SJCRH30 (cell line): ENCODE data around the gene ZNF474. TPM values are rescaled to one million over a fixed set of nuclear protein-coding genes. Genes with fewer than 3 reads are reported as not detected.

ENCODE experiments used
- DNase-seq, 2 experiments: peaks; one replicate each; pipeline ENCODE4 v3.0.0-alpha.2; 2015 to 2020
- H3K27ac ChIP-seq: fragments of 250-450 bp; sonication (Bioruptor Pico); 2 replicates; pipeline ENCODE4 v1.5.1; 2020; ENCODE audit warnings: mild to moderate bottlenecking, moderate library complexity
- H3K27me3 ChIP-seq: fragments of 250-450 bp; sonication (Bioruptor Pico); 2 replicates; pipeline ENCODE4 v1.5.1; 2020; ENCODE audit warnings: mild to moderate bottlenecking, moderate library complexity
- H3K36me3 ChIP-seq: fragments of 250-450 bp; sonication (Bioruptor Pico); 2 replicates; pipeline ENCODE4 v1.5.1; 2020; ENCODE audit warnings: mild to moderate bottlenecking, moderate library complexity
- H3K4me1 ChIP-seq: fragments of 250-450 bp; sonication (Bioruptor Pico); 2 replicates; pipeline ENCODE4 v1.5.1; 2020; ENCODE audit warnings: mild to moderate bottlenecking, moderate library complexity
- H3K4me3 ChIP-seq: fragments of 250-450 bp; sonication (Bioruptor Pico); 2 replicates; pipeline ENCODE4 v1.5.1; 2020; ENCODE audit warnings: mild to moderate bottlenecking, moderate library complexity
- H3K9me3 ChIP-seq: fragments of 250-450 bp; sonication (Bioruptor Pico); replicated peaks from 2 replicates; pipeline ENCODE4 v1.5.1; 2020; ENCODE audit warnings: mild to moderate bottlenecking, moderate library complexity
- total RNA-seq: library from RNA; depleted of rRNA; stranded (reverse); fragments of >200 nt; shearing (Covaris generic); gene quantifications from 2 replicates; pipeline ENCODE4 v1.2.3, GENCODE V29; 2014

ZNF474 gene
- total RNA-seq, 1 experiment from 2014 or later, result 0.16 TPM

GRCh38 chr5:122107016-122107415 lies 22.3 kb upstream of the ZNF474 start:
- H3K4me3 ChIP-seq, result no peak overlapping the region
- no peak for DNase-seq
- no peaks in the 10 kb centered on the region for H3K9me3 ChIP-seq
- H3K27me3 ChIP-seq, result no peaks in the 10 kb centered on the region
- no peak overlapping the region for H3K27ac ChIP-seq
- no peaks in the 10 kb centered on the region for H3K4me1 ChIP-seq
- no peaks in the 10 kb centered on the region for H3K36me3 ChIP-seq

DNA sequence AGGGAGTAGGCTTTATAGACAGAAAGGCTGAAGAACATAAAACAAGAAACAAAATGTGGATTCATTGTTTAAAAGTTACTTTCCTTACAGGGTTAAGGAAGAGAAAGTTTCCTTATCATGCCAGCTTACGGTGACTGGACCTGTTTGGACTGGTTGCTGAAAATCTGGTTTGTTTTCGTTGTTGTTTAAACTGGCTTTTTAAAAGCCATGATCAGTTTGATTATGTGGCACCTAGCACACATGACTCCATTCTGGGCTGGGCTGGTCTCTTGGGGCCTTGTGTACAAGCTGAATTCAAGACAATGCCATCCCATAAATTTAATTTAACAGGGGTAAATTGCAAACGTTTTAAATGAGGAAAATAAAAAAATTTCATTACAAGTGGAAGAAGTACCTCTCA lies 18.4 kb upstream of the ZNF474 start:
- Histone ChIP-seq H3K4me1 (no peaks in the 10 kb centered on the region), H3K4me3 (no peak overlapping the region), H3K27me3 (no peaks in the 10 kb centered on the region), H3K36me3 (no peaks in the 10 kb centered on the region), H3K9me3 (no peaks in the 10 kb centered on the region), H3K27ac (no peak overlapping the region)
- DNase-seq, result no peak

DNA sequence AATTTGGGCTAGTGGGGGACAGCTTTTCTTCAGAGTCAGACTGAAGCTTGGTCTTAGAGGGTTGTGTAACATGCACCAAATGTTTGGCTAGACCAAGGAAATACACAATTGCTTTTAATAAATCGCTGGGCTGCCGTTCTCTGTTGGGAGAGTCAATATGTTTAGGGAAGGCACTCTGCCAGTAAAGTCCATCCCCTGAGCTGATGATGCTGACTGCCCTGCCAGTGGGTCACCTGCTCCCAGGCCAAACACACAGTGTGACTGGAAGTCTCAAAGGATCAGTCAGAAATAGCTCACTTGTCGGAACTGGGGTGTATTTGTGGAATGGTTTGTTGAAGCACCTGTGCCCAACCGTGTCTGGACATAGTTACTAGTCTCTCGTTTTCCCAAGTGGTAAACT lies 17.9 kb upstream of the ZNF474 start:
- Histone ChIP-seq H3K4me3 (no peak overlapping the region), H3K36me3 (no peaks in the 10 kb centered on the region), H3K9me3 (no peaks in the 10 kb centered on the region), H3K27ac (no peak overlapping the region), H3K4me1 (no peaks in the 10 kb centered on the region), H3K27me3 (no peaks in the 10 kb centered on the region)
- no peak for DNase-seq

DNA sequence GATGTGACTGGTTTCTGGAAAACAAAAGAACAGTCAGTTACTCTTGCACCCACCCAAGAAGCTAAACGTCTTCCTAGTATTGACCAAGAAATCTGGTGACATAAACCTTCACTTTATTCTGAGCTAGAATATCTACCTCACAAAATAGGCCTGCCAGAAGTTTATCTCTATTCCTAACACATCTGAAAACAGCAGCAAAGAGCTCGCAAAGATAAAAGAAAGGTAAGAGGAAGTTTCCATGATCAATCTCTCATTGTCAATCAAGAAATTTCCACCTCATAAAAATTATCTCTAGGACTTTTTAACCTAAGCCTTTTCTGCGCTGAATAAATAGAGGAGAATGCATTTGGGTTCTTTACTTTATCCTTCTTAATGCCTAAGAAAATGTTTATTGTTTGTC lies 17.3 kb upstream of the ZNF474 start:
- H3K9me3 ChIP-seq, result no peaks in the 10 kb centered on the region
- H3K36me3 ChIP-seq, result no peaks in the 10 kb centered on the region
- no peak overlapping the region for H3K27ac ChIP-seq
- no peak overlapping the region for H3K4me3 ChIP-seq
- no peaks in the 10 kb centered on the region for H3K4me1 ChIP-seq
- no peak for DNase-seq
- 0 out of 2 replicates have a peak, but pooled peaks cover 3% of the 10 kb centered on the region for H3K27me3 ChIP-seq

DNA sequence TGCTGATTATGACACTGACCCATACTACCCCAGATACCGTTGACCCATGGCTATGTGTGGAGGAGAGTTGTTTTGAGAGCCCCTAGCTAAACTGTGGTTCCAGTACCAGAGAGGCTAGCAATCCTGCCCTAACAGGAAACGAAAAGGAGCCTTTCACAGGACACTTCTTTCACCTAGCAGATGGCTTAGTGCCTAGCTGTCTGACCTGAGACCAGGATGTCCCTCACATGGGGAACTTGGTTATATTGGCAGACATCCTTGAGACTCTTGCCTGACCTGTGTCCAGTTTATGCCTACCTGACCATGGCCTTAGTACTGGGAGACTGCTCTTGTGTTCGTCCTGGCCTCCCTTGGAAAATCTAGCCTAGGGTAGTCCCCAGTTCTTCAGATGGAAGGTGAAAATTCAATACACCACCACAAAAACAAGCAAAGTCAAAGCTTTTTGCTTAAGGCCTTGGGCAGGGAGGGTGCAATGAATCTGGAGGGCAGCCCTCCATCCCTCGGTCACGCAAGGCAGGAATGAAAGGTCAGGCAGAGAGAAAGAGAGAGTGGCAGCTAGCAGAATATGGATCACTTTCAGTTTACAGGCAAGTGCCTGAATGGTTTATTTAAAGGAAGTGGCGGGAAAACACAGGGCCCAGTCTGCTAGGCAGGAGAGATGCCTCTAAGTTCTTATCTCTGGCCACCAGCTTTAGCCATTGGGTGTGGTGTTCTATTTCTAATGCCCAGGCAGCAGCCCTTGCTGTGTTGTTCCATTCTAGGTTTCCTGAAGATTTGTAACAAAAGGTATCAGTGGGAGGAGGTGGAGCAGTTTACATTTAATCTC lies 16.4 kb upstream of the ZNF474 start:
- Histone ChIP-seq H3K9me3 (no peaks in the 10 kb centered on the region), H3K4me3 (no peak overlapping the region), H3K27ac (no peak overlapping the region), H3K27me3 (0 out of 2 replicates have a peak, but pooled peaks cover 3% of the 10 kb centered on the region), H3K4me1 (no peaks in the 10 kb centered on the region), H3K36me3 (no peaks in the 10 kb centered on the region)
- DNase-seq, result no peak

GRCh38 chr5:122114501-122114900 lies 14.8 kb upstream of the ZNF474 start:
- Histone ChIP-seq H3K36me3 (no peaks in the 10 kb centered on the region), H3K4me3 (no peak overlapping the region), H3K9me3 (no peaks in the 10 kb centered on the region), H3K4me1 (no peaks in the 10 kb centered on the region), H3K27ac (no peak overlapping the region), H3K27me3 (0 out of 2 replicates have a peak, but pooled peaks cover 3% of the 10 kb centered on the region)
- no peak for DNase-seq

DNA sequence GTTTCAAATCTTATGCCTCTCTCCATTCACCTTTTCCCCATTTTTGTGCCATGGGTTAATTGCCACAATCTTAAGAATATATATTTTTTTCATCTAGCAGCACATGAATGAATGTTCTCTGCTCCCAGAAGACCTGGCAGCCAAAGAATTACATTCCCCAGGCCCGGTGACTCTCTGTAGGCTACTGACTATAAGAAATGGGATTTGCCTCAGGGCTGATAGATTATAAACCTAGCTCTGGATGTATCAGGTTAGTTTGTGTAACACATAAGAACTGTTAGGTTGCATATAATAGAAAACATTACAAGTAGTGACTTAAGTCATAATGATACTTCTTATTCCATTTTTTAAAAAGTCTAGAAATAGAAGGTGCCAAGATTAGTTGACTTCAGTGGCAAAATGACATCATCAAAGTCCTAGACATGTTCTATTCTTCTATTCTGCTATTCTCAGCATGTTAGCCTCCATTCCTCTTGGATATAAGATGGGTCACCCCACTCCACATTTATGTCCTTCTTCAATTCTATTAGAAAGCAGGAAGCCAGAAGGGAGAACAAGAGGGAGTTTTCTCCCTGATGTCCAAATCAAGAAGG lies 10.9 kb upstream of the ZNF474 start:
- H3K9me3 ChIP-seq, result no peaks in the 10 kb centered on the region
- DNase-seq, result no peak
- no peak overlapping the region for H3K4me3 ChIP-seq
- no peaks in the 10 kb centered on the region for H3K36me3 ChIP-seq
- H3K27me3 ChIP-seq, result 0 out of 2 replicates have a peak, but pooled peaks cover 3% of the 10 kb centered on the region
- H3K4me1 ChIP-seq, result no peaks in the 10 kb centered on the region
- no peak overlapping the region for H3K27ac ChIP-seq

- Histone ChIP-seq H3K27ac (no peak overlapping the region), H3K4me3 (no peak overlapping the region), H3K9me3 (no peaks in the 10 kb centered on the region), H3K4me1 (peaks cover 5% of the 10 kb centered on the region; the same call in 1 of the 2 replicates), H3K27me3 (0 out of 2 replicates have a peak, but pooled peaks cover 3% of the 10 kb centered on the region), H3K36me3 (no peaks in the 10 kb centered on the region)
- no peak for DNase-seq
Measured at GRCh38 chr5:122119205-122119604, 10.1 kb upstream of the ZNF474 start.

DNA sequence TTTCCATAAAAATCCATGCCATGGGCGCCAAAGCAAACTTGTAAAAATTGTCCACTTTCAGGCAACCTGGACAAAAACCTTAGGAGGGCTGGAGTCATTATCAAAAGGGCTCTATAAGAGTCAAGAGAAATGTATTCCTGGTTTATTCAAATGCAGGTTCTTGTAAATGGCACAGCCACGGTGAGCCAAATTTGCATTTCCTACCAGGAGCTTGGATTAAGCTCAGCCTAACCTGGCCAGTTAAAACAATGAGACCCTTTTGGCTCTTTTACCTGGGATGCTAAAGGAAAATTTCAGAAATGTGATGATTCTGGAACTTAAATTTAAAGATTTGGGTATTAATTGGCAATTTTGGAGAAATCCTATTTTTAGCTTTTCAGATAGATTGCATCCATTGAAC lies 8.9 kb upstream of the ZNF474 start:
- Histone ChIP-seq H3K27ac (no peak overlapping the region), H3K9me3 (no peaks in the 10 kb centered on the region), H3K27me3 (0 out of 2 replicates have a peak, but pooled peaks cover 3% of the 10 kb centered on the region), H3K36me3 (no peaks in the 10 kb centered on the region), H3K4me3 (no peak overlapping the region), H3K4me1 (peaks cover 15% of the 10 kb centered on the region)
- no peak for DNase-seq

GRCh38 chr5:122120957-122121356 lies 8.4 kb upstream of the ZNF474 start:
- Histone ChIP-seq H3K4me3 (no peak overlapping the region), H3K36me3 (no peaks in the 10 kb centered on the region), H3K9me3 (no peaks in the 10 kb centered on the region), H3K27me3 (0 out of 2 replicates have a peak, but pooled peaks cover 3% of the 10 kb centered on the region), H3K4me1 (peaks cover 20% of the 10 kb centered on the region), H3K27ac (no peak overlapping the region)
- no peak for DNase-seq

- H3K27me3 ChIP-seq, result 0 out of 2 replicates have a peak, but pooled peaks cover 3% of the 10 kb centered on the region
- DNase-seq, result no peak
- no peak overlapping the region for H3K27ac ChIP-seq
- no peak overlapping the region for H3K4me3 ChIP-seq
- no peaks in the 10 kb centered on the region for H3K36me3 ChIP-seq
- H3K4me1 ChIP-seq, result peaks cover 24% of the 10 kb centered on the region
- no peaks in the 10 kb centered on the region for H3K9me3 ChIP-seq
Measured at GRCh38 chr5:122121479-122122465, 7.6 kb upstream of the ZNF474 start.

GRCh38 chr5:122124766-122125165 lies 4.6 kb upstream of the ZNF474 start:
- Histone ChIP-seq H3K36me3 (no peaks in the 10 kb centered on the region), H3K4me3 (no peak overlapping the region), H3K27me3 (no peaks in the 10 kb centered on the region), H3K4me1 (peaks cover 36% of the 10 kb centered on the region), H3K27ac (no peak overlapping the region), H3K9me3 (no peaks in the 10 kb centered on the region)
- peak; percentile 24 to 53 for DNase-seq

DNA sequence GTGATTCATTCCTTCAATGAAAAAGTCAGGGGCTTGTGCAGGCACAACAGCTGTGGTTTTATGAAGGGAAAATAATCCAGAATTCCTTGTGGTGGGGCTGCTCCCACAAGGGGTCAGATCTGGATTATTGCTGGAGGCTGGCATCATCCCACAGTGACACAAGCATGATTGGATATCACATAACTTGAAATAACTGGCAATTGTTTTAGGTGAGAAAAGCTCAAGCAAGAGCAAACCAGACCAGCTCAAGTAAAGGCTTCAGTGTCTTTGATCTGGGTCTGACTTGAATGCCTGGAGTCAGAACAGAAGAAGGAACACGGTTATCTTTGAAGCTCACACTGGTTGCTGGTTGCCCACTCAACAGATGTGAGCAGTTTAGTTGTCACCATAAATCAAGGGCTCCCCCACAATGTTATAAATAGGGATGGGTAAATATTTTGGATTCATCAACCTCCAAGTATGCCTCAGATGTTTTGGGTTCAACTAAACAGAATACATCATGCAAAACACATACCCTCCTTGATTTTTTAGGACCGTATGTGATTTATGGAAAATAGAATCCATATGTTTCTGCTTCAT lies 3.1 kb upstream of the ZNF474 start:
- Histone ChIP-seq H3K27me3 (no peaks in the 10 kb centered on the region), H3K9me3 (no peaks in the 10 kb centered on the region), H3K36me3 (no peaks in the 10 kb centered on the region), H3K27ac (peak overlapping the region; percentile 43), H3K4me1 (peaks cover 36% of the 10 kb centered on the region), H3K4me3 (peak overlapping the region; percentile 38)
- DNase-seq, result peak; percentile 81 to 90

- Histone ChIP-seq H3K27me3 (no peaks in the 10 kb centered on the region), H3K27ac (peak overlapping the region; percentile 43), H3K36me3 (no peaks in the 10 kb centered on the region), H3K4me1 (peaks cover 36% of the 10 kb centered on the region), H3K9me3 (no peaks in the 10 kb centered on the region), H3K4me3 (peak overlapping the region; percentile 38)
- DNase-seq, result peak; percentile 24 to 58
Measured at GRCh38 chr5:122126756-122127321, 2.5 kb upstream of the ZNF474 start.
